GM23338 (cell line): ENCODE results near the gene REEP6.
A peak's percentile ranks its signal among the peaks of the same experiment; 100 is the strongest.

Experiments used
- CREB1 ChIP-seq: fragments of 250-450 bp; sonication (Bioruptor Pico); IDR thresholded peaks from 2 replicates; pipeline ENCODE4 v1.5.0; 2020; ENCODE audit warnings: low read depth, mild to moderate bottlenecking, moderate library complexity
- CTCF ChIP-seq, 2 experiments: fragments of 200-600 bp in 1 of 2; sonication (generic) in 1 of 2; conservative IDR thresholded peaks; 2 replicates each; pipeline versions ENCODE4 v1.5.1 to v1.6.1; 2016 to 2017; ENCODE audit warnings: antibody characterized with exemption in 2 of 2, low read depth in 2 of 2, mild to moderate bottlenecking in 2 of 2, moderate library complexity in 1 of 2
- ETS1 ChIP-seq: IDR thresholded peaks from 2 replicates; pipeline ENCODE4 v1.6.1; 2016; ENCODE audit warnings: antibody characterized with exemption
- EZH2 ChIP-seq: fragments of 200-600 bp; sonication (generic); IDR thresholded peaks from one replicate; pipeline ENCODE4 v1.8.0; 2017; ENCODE audit warnings: antibody characterized with exemption, mild to moderate bottlenecking, low read depth; ENCODE audit not compliant: unreplicated experiment
- EZH2phosphoT487 ChIP-seq: fragments of 200-600 bp; sonication (generic); IDR thresholded peaks from one replicate; pipeline ENCODE4 v1.8.1; 2018; ENCODE audit warnings: antibody characterized with exemption; ENCODE audit not compliant: unreplicated experiment
- JUNB ChIP-seq: IDR thresholded peaks from one replicate; pipeline ENCODE4 v1.6.1; 2016; ENCODE audit warnings: antibody characterized with exemption; ENCODE audit not compliant: unreplicated experiment
- POLR2AphosphoS5 ChIP-seq: IDR thresholded peaks from 2 replicates; pipeline ENCODE4 v1.6.1; 2016; ENCODE audit warnings: antibody characterized with exemption, low read depth
- REST ChIP-seq: IDR thresholded peaks from one replicate; pipeline ENCODE4 v1.6.1; 2018; ENCODE audit warnings: antibody characterized with exemption; ENCODE audit not compliant: unreplicated experiment
- ZNF114 ChIP-seq: fragments of 250-450 bp; sonication (Bioruptor Pico); IDR thresholded peaks from 2 replicates; pipeline ENCODE4 v1.5.0; 2020; ENCODE audit warnings: mild to moderate bottlenecking, moderate library complexity
- ZNF331 ChIP-seq: fragments of 250-450 bp; sonication (Bioruptor Pico); IDR thresholded peaks from 2 replicates; pipeline ENCODE4 v1.5.0; 2020; ENCODE audit warnings: low read depth, mild to moderate bottlenecking, moderate library complexity
- ZNF462 ChIP-seq: fragments of 250-450 bp; sonication (Bioruptor Pico); IDR thresholded peaks from 2 replicates; pipeline ENCODE4 v1.5.0; 2020; ENCODE audit warnings: mild to moderate bottlenecking, moderate library complexity

- no peak for TF ChIP-seq REST
- no peak for TF ChIP-seq CTCF (conservative IDR thresholded peaks at IDR 0.05; ENCODE audit: low read depth in 2 of 2)
- TF ChIP-seq EZH2 = no peak
- TF ChIP-seq ETS1 = no peak
- TF ChIP-seq JUNB = no peak
- TF ChIP-seq POLR2AphosphoS5 = peak; percentile 66
- no peak for TF ChIP-seq ZNF331 (CRISPR knock-in tag)
- TF ChIP-seq EZH2phosphoT487 = no peak
- TF ChIP-seq CREB1 (CRISPR knock-in tag) = no peak
- TF ChIP-seq ZNF114 (CRISPR knock-in tag) = no peak
- no peak for TF ChIP-seq ZNF462 (CRISPR knock-in tag)
These were observed 32.7 kb downstream of the REEP6 start, which contains the start of gene PLK5 for GRCh38 chr19:1523412-1524286.
